Measurements from ENCODE around the gene ATOH1.

Gene ATOH1

GRCh38 chr4:93828332-93828994, at the start of gene ATOH1:
Gene ATOH1, plus strand, starts transcription at chr4:93828753. Its CDS starts 174 bp downstream, at chr4:93828927.
- DNase-seq (ENCODE audit: low read depth in 3 of 3, low spot score in 1 of 3) = no peak

GRCh38 chr4:93779228-93779627, 49.3 kb upstream of the ATOH1 start:
- DNase-seq (ENCODE audit: low read depth in 3 of 3, low spot score in 1 of 3) = no peak

GRCh38 chr4:93780080-93780479, 48.5 kb upstream of the ATOH1 start:
- no peak for DNase-seq (ENCODE audit: low read depth in 3 of 3, low spot score in 1 of 3)

GRCh38 chr4:93781198-93781597, 47.4 kb upstream of the ATOH1 start:
- no peak for DNase-seq (ENCODE audit: low read depth in 3 of 3, low spot score in 1 of 3)

- no peak for DNase-seq (ENCODE audit: low read depth in 3 of 3, low spot score in 1 of 3)
Observed at GRCh38 chr4:93786149-93786548, 42.4 kb upstream of the ATOH1 start.

GRCh38 chr4:93788712-93789111, 39.8 kb upstream of the ATOH1 start:
- no peak for DNase-seq (ENCODE audit: low read depth in 3 of 3, low spot score in 1 of 3)

GRCh38 chr4:93791570-93792195, 36.9 kb upstream of the ATOH1 start:
- no peak for DNase-seq (ENCODE audit: low read depth in 3 of 3, low spot score in 1 of 3)

GRCh38 chr4:93802045-93802444, 26.5 kb upstream of the ATOH1 start:
- DNase-seq (ENCODE audit: low read depth in 3 of 3, low spot score in 1 of 3) = no peak

- no peak for DNase-seq (ENCODE audit: low read depth in 3 of 3, low spot score in 1 of 3)
Observed at GRCh38 chr4:93809773-93810172, 18.8 kb upstream of the ATOH1 start.

GRCh38 chr4:93810340-93810992, 18.1 kb upstream of the ATOH1 start:
- no peak for DNase-seq (ENCODE audit: low read depth in 3 of 3, low spot score in 1 of 3)

GRCh38 chr4:93813092-93813491, 15.5 kb upstream of the ATOH1 start:
- DNase-seq (ENCODE audit: low read depth in 3 of 3, low spot score in 1 of 3) = no peak

GRCh38 chr4:93814141-93814540, 14.4 kb upstream of the ATOH1 start:
- DNase-seq (ENCODE audit: low read depth in 3 of 3, low spot score in 1 of 3) = no peak

GRCh38 chr4:93814722-93815121, 13.8 kb upstream of the ATOH1 start:
- DNase-seq (ENCODE audit: low read depth in 3 of 3, low spot score in 1 of 3) = no peak

- no peak for DNase-seq (ENCODE audit: low read depth in 3 of 3, low spot score in 1 of 3)
Observed at GRCh38 chr4:93825551-93826216, 2.9 kb upstream of the ATOH1 start.

GRCh38 chr4:93827272-93827947, 1.1 kb upstream of the ATOH1 start:
- DNase-seq (ENCODE audit: low read depth in 3 of 3, low spot score in 1 of 3) = no peak

- no peak for DNase-seq (ENCODE audit: low read depth in 3 of 3, low spot score in 1 of 3)
Observed at GRCh38 chr4:93828995-93829819, 654 bp downstream of the ATOH1 start.

GRCh38 chr4:93829820-93830687, 1.5 kb downstream of the ATOH1 start:
- DNase-seq (ENCODE audit: low read depth in 3 of 3, low spot score in 1 of 3) = no peak

GRCh38 chr4:93831716-93832496, 3.4 kb downstream of the ATOH1 start:
- DNase-seq (ENCODE audit: low read depth in 3 of 3, low spot score in 1 of 3) = no peak
